Neural crest cell (in vitro differentiated cells): Measurements from ENCODE around the gene BCL2L11. TPM values are rescaled to one million over a fixed set of nuclear protein-coding genes. Genes with fewer than 3 reads are reported as not detected.

Experiments
- DNase-seq: peaks from one replicate; pipeline ENCODE4 v3.0.0; 2021; ENCODE audit warnings: low read depth, mixed read lengths, low spot score
- H3K27ac Mint-ChIP-seq: one replicate; pipeline ENCODE4 v1.8.0; 2021; ENCODE audit warnings: mild to moderate bottlenecking, mixed read lengths; ENCODE audit not compliant: unreplicated experiment
- H3K27me3 Mint-ChIP-seq: 2 replicates; pipeline ENCODE4 v1.8.0; 2021; ENCODE audit warnings: low read depth, mild to moderate bottlenecking, mixed read lengths
- H3K36me3 Mint-ChIP-seq: 2 replicates; pipeline ENCODE4 v1.8.0; 2021; ENCODE audit warnings: low read depth, mild to moderate bottlenecking, mixed read lengths
- H3K4me1 Mint-ChIP-seq: 2 replicates; pipeline ENCODE4 v1.8.0; 2021; ENCODE audit warnings: mixed read lengths
- H3K4me3 Mint-ChIP-seq: one replicate; pipeline ENCODE4 v1.8.0; 2021; ENCODE audit warnings: mild to moderate bottlenecking, mixed read lengths
- H3K9me3 Mint-ChIP-seq: 2 replicates; pipeline ENCODE4 v1.8.0; 2021; ENCODE audit warnings: mixed read lengths
- total RNA-seq: library from RNA; stranded (reverse); gene quantifications from 2 replicates; pipeline ENCODE4 v1.2.1, GENCODE V29; 2021
- TF ChIP-seq, protein P1 (sequence below): fragments of 200-600 bp; sonication (generic); conservative IDR thresholded peaks from 2 replicates; pipeline ENCODE4 v1.5.0; 2021; ENCODE audit warnings: antibody characterized with exemption, mild to moderate bottlenecking

Gene BCL2L11
- total RNA-seq, 1 donor from 2014 or later: 16.4 TPM

DNA sequence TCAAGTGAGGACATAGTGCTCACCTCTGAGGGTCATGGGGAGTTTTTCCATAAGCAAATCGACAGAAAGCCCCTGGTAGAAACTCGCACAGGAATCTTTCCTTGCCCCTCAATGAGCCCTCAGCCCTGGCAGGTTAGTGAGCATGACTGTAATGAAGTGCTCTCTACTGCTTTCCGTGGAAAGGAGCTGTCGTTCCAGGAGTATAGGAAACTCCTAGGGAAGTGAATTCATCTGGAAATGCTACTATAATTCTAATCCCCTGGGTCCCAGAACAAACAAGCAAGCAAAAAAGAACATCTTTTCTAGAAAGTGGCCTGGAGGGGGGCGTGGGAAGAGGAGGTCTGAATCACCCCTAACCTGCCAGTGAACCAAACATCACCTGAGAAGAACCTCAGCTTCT is 18.1 kb downstream of the BCL2L11 start:
- no peaks in the 10 kb centered on the region for H3K27me3 Mint-ChIP-seq
- peaks cover 23% of the 10 kb centered on the region for H3K4me1 Mint-ChIP-seq
- peaks cover 26% of the 10 kb centered on the region for H3K36me3 Mint-ChIP-seq
- H3K4me3 Mint-ChIP-seq: no peak overlapping the region
- H3K27ac Mint-ChIP-seq: no peak overlapping the region
- TF ChIP-seq, protein P1, sequence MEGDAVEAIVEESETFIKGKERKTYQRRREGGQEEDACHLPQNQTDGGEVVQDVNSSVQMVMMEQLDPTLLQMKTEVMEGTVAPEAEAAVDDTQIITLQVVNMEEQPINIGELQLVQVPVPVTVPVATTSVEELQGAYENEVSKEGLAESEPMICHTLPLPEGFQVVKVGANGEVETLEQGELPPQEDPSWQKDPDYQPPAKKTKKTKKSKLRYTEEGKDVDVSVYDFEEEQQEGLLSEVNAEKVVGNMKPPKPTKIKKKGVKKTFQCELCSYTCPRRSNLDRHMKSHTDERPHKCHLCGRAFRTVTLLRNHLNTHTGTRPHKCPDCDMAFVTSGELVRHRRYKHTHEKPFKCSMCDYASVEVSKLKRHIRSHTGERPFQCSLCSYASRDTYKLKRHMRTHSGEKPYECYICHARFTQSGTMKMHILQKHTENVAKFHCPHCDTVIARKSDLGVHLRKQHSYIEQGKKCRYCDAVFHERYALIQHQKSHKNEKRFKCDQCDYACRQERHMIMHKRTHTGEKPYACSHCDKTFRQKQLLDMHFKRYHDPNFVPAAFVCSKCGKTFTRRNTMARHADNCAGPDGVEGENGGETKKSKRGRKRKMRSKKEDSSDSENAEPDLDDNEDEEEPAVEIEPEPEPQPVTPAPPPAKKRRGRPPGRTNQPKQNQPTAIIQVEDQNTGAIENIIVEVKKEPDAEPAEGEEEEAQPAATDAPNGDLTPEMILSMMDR: no peak
- no peak for DNase-seq
- no peaks in the 10 kb centered on the region for H3K9me3 Mint-ChIP-seq

DNA sequence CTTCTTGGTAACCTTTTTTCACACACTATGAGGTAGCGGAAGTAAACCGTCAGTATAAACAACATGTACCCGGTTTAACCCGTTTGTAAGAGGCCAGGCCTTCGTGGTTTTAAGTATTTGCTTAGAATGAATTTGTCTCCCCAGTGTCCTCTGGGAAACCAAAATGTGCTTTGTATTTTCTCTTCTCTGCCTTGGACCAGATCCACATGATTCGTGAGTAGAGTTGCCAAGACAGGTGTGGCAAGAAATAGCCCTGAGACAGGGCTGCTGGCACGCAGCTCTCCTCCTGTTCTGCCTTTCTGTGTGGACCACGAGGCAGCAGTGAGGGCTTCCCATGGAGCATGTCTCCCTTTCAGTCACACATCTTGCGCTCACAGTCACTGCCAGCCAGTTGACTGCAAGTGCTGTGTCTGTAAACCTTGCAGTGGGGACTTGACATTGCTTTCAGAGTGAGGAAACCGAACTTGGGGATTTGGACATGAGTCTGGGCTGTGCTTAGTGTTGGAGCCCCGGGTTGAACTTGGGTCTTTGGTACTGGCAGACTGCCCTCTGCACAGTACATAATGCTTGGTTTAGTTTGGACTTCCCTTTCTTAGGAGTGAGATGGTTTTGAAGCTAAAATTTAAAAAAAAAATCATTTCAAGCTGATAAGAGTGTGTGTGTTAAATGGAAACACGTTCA is 19.1 kb downstream of the BCL2L11 start:
- TF ChIP-seq, protein P1: no peak
- peaks cover 18% of the 10 kb centered on the region for H3K4me1 Mint-ChIP-seq
- H3K27ac Mint-ChIP-seq: no peak overlapping the region

DNA sequence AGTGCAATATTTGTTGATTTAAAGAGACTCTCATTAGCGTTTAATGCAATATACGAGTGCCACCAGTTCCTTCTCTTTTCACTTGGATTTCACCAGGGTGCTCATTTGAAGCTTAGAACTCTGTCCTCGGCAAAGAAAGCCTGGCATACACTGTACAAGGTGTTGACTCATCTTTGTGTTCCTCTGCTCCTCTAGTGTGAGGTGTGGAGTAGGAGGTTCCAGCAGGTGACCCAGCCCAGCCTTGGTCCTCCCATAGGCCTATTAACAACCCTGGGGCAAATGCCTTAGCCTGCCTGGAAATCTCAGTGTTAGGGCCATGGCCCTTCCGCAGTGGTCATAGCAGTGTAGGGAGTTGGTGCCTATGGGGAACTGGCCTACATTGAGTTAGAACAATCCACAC is 20.1 kb downstream of the BCL2L11 start:
- no peaks in the 10 kb centered on the region for H3K27me3 Mint-ChIP-seq
- no peak for DNase-seq
- TF ChIP-seq, protein P1: no peak
- peaks cover 8% of the 10 kb centered on the region for H3K4me1 Mint-ChIP-seq
- H3K9me3 Mint-ChIP-seq: no peaks in the 10 kb centered on the region
- H3K27ac Mint-ChIP-seq: no peak overlapping the region
- peaks cover 20% of the 10 kb centered on the region for H3K36me3 Mint-ChIP-seq
- no peak overlapping the region for H3K4me3 Mint-ChIP-seq

More for the DNA sequence above, 19.1 kb downstream of the BCL2L11 start:
- Mint-ChIP-seq H3K27me3 (no peaks in the 10 kb centered on the region), H3K9me3 (no peaks in the 10 kb centered on the region), H3K4me3 (no peak overlapping the region), H3K36me3 (peaks cover 22% of the 10 kb centered on the region)
- no peak for DNase-seq

DNA sequence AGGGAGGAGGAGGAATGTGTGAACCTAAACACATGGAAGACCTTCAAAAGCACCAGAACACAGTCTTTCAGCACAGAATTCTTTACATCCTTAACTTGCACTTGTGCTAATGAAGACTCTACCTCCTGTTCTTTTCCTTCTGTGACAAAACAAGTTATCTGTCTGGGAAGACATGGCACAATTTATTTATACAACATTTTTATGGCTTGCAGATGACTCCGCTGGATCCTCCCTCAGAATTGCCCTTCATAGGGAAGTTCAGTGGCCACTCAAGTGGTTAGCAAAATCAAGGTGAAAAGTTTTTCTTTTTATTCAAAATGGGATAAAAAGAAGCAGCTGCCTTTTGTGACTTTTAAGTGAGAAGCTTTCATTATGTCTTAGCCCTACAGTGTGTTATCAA is 21.4 kb downstream of the BCL2L11 start:
- Mint-ChIP-seq H3K4me1 (peaks cover 3% of the 10 kb centered on the region), H3K4me3 (no peak overlapping the region), H3K36me3 (peaks cover 17% of the 10 kb centered on the region), H3K9me3 (no peaks in the 10 kb centered on the region), H3K27ac (no peak overlapping the region), H3K27me3 (no peaks in the 10 kb centered on the region)
- no peak for DNase-seq
- TF ChIP-seq, protein P1: no peak

DNA sequence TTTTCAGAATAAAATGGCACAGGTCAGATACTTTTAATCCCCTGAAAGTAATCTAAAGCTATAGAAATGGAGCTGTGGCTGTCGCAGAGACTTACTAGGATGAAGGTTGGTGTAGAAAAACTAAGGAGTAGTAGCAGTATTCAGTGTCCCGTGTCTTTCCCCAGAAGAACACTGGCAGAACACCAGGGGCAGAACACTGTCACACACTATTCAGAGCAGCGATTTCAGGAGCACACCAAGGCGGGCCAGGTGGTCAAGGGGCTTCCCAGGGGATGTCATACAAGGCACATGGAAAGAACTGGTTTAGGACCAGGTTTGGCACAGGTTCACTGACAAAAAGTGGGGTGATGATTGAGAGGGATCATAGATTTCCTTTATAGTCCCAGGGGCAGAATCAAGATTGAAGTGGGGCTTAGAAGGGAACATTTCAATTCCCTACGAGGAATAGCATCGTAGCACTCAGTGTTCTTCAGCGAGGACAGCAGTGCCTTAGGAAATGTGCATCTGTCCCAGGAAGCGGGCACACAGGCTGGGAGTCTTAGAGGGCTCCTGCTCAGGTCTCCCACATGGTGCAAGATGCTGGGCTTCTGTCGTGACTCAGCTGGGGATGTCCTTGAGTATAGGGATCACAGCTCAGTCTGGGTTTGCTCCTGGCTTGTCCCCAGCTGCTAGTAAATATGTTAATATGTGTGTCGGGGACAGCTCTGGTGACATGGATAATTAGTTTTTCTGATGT is 22.6 kb downstream of the BCL2L11 start:
- Mint-ChIP-seq H3K27ac (no peak overlapping the region), H3K36me3 (peaks cover 14% of the 10 kb centered on the region), H3K9me3 (no peaks in the 10 kb centered on the region), H3K4me3 (no peak overlapping the region), H3K4me1 (peaks cover 6% of the 10 kb centered on the region), H3K27me3 (no peaks in the 10 kb centered on the region)
- TF ChIP-seq, protein P1: no peak
- no peak for DNase-seq
